Posterior cingulate gyrus (tissue), 11 donors: ENCODE measurements around the gene NOS1.
A peak's percentile ranks its signal among the peaks of the same experiment; 100 is the strongest.

Source experiments
- DNase-seq, 10 donors: peaks; one replicate each; pipeline versions ENCODE4 v3.0.0 to v3.0.0-alpha.2; 2020 to 2021; ENCODE audit warnings: mixed read lengths in 3 of 10
- intact Hi-C: fragments of 100-400 bp; cut with DNase I; formaldehyde crosslinking; loops from one replicate; pipeline ENCODE4 v1.15.1; 2023

The NOS1 gene

DNA sequence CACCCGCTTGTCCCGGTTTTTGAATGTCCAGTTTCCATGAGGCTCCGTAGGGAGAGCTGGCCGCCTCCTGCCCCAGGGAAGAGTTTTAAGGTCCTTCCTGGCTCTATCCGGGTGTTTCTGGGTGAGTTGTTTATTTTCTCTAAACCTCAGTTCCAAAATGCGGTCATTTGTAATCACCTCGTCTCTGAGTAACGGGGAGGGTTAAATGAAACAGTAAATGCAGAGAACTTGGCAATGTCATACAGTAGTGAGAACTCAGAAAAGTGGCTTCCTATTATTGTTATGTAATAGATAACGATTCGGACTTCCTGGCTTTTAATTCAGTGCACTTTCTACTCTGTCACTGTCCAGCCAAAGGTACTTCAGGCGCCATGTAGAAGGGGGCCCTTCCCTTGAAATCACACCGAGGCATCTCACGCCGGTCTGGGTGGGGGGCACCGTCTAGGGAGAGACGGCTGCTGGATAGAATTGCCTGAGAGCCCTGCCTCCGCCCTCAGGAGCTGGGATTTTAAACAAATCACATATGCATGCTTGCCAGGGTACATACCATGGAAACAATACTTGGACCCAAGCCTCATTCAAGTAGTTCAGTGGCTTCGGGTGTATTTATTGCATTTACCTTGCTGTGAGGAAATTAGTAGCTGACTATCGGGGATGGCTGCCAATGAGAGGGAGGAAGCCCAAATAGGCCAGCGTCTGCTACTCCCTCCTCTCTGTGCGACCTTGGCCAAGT is 26.4 kb downstream of the NOS1 start:
- no peak for DNase-seq
- intact Hi-C loops = no loop called here

DNA sequence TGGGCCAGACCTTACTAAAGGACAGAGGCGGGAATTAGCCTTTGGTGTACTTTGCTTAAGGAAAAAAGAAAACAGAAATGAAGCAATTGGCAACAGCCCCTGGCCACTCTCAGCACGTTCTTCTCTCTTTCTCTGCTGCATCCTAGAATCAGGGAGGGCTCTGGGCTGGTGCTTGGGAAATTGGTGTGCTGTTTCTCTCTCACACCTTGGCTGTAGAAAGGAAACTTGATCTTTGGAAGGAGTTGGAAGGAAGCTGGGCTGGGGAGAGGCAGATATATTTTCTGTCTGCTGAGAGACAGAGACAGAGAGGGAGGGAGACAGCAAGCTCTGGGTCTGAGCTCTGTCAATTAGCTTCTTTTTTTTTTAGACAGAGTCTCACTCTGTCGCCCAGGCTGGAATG is 27.4 kb downstream of the NOS1 start:
- DNase-seq = peak in 1 of 10 donors; percentile 26
- intact Hi-C loops = no loop called here

DNA sequence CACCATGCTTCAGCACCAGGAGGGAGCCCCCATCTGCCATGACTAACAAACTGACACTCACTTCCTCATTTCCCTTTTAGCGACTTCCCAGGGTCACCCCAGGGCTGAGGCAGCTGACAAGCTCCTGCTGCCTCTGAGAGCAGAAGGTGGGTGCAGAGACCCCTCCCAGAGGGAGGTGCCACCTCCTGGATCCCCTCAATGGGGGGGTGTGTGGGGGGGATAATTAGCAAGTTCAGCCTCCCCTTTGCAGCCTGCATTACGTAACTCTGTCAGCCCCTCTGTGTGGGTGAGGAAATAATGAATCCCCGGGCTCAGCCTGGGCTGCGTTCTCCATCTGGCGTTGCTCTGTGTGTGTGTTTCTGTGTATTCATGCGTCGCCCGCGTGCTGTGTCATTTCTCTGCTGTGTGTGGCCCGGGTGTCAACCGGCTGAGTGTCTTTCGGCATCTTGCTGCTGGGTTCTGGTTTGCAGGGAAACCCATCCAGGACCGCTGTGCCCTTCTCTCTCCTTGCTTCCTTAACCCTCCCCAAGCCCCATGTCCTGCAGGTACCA is 28.0 kb downstream of the NOS1 start:
- peak in 4 of 10 donors; percentile 14 to 64 (median 38) for DNase-seq
- intact Hi-C loops = no loop called here

DNA sequence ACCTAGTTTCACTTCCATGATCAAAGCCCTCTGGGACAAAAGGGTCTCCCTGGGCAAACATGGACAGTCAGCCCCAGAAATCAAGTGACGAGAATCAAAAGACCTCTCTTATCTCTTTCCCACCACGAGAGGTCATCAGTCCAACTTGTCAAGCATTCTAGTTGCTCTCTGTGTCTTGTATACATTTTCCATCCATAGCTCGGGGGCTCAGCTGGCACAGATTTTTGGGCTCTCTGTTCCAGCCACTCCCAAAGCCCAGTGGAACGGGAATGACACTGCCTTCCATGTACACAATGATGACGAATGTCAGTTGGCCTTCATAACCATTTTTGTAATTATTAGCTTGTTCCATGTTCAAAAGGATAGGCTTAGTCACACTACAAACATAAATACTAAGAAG is 29.7 kb downstream of the NOS1 start:
- DNase-seq = no peak
- intact Hi-C loops = no loop called here

DNA sequence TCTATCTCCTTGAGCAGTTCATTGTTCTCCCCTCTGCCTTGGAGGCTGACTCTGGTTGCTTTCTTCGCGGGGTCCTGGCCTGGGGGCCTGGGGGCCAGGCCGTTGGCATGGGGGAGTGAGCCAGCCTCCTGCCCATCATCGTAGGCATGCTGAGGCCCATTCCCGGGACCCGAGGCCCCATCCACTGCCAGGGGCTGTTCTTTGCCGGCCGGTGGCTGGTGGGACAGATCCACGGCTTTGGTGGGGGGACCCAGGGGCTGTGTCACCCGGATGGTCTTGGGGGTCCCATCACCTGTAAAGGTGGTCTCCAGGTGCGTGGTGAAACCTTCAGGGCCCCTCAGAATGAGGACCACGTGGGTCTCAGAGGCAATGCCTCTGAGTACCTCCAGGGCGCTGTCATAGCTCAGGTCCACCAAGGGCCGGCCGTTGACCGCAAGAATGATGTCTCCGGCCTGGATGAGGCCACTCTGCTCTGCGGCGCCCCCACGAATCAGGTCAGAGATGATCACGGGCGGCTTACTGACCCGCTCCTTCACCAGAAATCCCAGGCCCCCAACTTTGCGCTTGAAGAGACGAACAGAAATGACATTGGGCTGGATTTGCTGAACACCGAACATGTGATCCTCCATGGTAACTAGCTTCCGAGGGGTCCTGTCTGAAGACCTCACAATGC is 30.8 kb downstream of the NOS1 start:
- DNase-seq = no peak
- intact Hi-C loops = no loop called here

DNA sequence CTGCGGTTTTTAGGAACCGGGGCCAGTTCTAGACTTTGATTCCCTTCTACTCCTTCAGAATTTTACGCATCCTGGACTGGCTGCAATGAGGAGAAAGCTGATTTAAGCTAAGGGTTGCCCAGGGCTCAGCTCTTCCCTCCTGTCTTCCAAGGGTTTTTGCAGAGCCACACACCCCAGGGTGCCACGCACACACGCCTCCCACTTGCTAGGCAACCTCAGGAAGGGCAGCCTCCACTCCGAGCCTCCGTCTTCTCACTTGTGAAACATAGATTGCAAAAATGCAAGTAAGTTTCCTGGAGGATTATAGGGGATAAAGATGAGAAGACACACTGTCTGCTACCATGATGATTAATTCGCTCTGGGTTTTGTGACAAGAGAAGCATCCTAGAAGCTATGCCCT is 31.7 kb downstream of the NOS1 start:
- intact Hi-C loops = no loop called here
- no peak for DNase-seq

DNA sequence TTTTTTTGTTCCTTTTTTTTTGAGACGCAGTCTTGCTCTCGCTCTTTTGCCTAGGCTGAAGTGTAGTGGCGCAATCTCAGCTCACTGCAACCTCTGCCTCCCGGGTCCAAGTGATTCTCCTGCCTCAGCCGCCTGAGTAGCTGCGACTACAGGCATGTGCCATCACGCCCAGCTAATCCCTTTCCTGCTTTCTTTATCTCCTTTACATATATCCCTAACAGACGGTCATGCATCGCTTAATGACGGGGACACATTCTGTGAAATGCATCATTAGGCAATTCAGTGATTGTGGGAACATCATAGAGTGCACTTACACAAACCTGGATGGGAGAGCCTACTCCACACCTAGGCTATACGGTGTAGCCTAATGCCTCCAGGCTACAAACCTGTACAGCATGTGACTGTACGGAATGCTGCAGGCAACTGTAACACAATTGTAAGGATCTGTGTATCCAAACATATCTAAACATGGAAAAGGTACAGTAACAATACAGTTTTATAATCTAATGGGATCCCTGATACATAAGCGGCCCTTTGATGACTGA is 32.8 kb downstream of the NOS1 start:
- DNase-seq = no peak
- intact Hi-C loops = no loop called here

DNA sequence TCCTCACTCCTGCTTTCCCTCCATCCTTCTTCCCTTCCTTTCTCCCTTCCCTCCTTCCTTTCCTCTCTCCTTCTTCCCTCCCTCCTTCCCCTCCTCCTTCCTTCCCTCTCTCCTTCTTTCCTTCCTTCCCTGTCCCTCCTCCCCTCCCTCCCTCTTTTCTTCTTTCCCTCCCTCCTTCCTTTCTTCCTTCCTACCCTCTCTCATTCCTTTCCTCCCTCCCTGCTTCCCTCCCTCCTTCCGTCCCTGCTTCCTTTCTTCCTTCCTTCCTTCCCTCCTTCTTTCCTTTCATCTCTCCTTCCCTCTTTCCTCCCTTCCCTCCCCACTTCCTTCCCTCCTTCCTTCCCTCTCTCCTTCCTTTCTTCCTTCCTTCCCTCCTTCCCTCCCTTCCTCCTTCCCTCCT is 39.0 kb downstream of the NOS1 start:
- DNase-seq = no peak
- intact Hi-C loops = no loop called here

DNA sequence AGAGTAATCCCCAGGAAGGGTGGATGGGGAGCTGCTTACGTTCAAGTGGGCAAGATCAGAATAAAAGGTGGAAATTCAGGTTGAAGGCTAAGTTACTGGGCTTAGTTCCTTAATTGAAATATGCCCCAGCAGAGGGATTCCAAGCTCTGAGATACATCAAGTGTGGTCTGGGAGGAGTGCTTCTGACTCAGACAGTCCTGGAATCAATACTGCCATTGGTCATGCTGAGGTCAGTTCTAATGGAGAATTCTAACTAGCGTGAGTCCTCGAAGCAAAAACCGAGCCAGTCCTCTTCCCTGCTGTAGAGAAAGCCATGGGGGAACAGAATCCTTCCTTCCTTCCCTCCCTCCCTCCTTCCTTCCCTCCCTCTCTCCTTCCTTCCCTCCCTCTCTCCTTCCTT is 39.9 kb downstream of the NOS1 start:
- DNase-seq = no peak
- intact Hi-C loops = no loop called here

DNA sequence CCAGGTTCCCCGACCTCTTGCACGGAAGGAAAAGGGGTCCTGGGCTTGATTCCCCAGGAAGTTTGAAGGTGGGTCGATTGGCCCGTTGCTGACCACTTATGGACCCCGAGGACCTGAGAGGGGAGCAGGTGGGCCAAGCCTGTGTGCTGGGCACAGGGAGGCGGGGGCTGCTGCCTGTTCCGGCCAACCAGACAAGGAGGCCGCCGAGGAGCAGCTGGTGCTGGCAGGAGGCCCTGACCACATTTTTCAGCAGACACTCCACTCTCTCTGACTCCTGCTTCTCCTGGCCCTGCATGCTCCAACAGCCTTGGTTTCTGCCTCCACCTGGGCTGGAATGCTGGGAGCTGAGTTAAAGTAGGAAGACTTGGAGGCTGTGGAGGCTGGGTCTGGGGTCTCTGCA is 42.8 kb downstream of the NOS1 start:
- intact Hi-C loops = no loop called here
- peak in 1 of 10 donors; percentile 77 for DNase-seq

DNA sequence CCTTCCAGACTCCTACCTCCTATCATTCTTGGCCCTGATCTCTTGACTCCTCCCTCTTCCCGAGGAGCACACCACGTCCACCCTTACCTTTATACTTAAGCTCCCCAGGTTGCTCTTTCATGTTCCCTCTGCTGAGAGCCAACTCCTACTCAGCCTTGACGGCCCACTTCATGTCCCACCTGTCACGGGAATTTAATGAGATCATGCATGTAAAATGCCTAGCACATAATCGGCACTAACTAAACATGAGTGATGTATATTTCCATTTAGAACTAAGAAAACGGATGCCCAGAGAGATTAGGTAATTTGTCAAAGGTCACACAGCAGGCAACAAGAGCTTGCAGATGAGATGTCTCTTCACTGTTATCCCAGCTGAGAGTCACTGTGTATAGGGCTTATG is 45.1 kb downstream of the NOS1 start:
- peak in 1 of 10 donors; percentile 22 for DNase-seq
- intact Hi-C loops = no loop called here

DNA sequence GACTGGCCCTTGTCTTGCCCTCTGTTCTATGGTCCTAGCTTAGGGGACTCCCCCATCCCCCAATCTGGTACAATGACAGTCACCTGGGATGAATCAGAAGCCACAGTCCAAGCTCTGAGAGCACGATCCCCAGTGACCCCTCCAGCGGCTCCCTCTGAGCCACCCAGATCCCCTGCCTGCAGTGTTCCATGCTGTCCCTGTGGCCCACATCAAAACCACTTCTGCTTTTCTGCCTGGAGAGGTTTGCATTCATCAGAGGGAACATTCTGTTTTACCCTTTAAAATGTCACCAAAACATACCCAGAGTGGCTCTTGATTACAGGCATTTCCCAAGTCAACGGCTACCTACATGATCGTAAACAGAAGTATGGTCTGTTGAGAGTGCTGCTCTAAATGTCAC is 47.5 kb downstream of the NOS1 start:
- intact Hi-C loops = no loop called here
- peak in 1 of 10 donors; percentile 17 for DNase-seq

DNA sequence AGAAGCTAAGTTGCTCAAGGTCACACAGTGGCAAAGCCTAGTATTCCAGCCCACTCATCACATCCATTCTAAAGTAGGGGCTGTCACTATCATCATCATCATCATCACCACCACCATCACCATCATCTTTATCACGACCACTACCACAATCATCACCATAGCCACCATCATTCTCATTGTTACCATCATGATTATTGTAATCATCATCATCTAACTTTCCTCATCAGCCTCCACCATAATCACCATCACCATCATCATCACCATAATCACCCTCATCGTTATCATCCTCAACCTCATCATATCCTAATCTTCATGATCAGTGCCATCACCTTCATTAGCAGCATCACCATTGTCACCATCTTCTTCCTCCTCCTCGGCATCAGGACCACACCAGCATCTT is 48.7 kb downstream of the NOS1 start:
- intact Hi-C loops = no loop called here
- no peak for DNase-seq

DNA sequence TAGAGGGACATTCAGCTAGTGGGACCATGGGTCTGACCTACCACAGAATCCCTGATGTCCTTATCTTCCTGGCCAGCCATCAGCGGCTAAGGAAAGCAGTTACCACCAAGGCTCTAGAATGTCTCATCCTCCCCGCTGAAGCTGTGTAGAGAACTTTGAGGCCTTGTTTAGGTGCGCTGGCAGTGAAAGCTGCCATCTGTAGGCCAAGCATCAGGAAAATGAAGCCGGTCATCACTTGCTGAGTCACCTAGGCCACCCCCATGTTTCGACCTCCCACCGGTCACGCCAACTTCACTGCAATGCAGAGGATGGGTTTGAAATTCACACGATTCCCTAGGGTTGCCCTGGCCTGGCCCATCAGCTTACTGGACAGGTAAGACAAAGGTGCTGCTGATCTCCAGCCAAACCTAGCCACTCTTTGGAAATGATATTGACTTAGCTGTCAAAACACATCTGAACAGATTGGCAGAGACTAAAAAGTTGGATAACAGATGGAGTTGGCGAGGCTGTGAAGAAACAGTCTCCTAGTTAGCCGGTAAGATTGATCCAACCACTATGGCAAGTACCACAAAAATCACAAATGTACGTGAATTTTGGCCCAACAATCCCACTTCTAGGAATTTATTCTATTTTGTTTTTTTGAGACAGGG is 52.0 kb downstream of the NOS1 start:
- peak in 1 of 10 donors; percentile 69 for DNase-seq
- intact Hi-C loops = no loop called here

DNA sequence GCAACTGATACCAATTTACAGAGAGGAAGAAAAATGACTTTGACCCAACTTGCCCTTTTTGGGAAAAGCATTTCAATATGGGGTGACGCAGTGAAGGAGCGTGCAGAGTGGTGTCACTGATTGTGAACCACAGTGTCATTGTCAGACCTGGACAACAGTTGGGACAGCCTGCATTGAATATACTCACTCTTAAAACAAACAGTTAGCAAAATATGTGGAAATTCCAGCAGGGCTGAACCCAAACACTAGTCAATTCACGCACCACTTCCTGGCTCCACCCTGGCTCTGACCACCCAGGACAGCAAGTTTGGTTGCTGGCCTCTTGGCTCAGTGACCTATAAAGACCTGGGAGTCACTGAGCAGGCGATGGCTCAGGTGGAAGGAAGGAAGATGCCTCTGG is 61.3 kb downstream of the NOS1 start:
- DNase-seq = peak in 1 of 10 donors; percentile 24
- intact Hi-C loops = no loop called here

DNA sequence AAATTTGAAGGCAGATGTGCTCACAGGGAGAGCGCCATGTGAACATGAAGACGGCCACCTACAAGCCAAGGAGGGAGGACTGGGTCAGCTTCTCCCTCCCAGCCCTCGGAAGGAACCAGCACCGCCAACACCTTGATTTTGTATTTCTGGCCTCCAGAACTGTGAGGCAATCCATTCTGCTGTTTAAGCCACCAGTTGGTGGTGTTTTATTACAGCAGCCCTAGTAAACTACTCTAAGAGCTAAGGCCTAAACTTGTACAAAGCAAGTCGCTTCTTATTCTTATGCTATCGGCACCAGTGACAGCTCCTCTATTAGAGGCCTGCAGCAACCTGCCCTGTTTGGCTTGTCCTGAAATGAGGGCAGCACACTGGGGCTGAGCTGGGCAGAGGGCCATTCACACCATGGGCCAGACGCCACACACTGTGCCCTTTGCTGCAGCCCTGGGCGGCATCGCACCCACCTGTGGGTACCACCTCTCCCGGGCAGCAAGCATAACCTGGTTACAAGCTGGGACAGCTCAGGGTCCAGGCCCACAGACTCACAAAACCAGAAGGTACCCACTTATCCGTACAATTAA is 62.7 kb downstream of the NOS1 start:
- intact Hi-C loops = no loop called here
- DNase-seq = peak in 1 of 10 donors; percentile 52

DNA sequence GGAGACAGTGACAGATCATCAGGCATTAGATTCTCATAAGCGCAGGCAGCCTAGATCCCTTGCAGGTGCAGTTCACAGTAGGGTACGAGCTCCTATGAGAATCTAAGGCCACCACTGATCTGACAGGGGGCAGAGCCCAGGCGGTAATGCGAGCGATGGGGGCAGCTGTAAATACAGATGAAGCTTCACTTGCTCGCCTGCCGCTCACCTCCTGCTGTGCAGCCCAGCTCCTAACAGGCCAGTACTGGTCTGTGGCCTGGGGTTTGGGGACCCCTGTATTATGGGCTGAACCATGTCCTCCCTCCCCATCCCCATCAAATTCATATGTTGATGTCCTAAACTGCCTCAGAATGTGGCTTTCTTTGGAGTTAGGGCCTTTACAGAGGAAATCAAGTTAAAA is 63.2 kb downstream of the NOS1 start:
- intact Hi-C loops = no loop called here
- peak in 1 of 10 donors; percentile 53 for DNase-seq

DNA sequence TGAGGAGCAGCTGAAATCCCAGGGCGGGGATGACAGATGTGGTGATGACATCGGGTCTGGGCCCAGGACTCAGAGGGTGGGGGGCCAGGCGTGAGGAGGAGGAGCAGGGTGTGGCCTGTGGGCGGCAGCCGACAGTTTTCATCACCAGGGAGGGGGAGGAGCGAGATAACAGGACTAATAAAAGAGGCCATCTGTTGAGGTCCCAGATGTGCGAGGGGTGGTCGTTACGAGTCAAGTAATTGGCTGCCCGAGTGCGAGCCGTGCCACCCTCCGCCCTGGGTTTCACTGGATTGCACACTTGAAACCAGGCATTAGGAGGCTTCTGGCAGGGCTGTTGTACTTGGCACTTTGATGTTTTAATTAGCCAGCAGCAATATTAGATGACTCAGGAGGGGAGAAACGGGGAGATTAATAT is 67.2 kb downstream of the NOS1 start:
- peak in 1 of 10 donors; percentile 26 for DNase-seq
- intact Hi-C loops = no loop called here

DNA sequence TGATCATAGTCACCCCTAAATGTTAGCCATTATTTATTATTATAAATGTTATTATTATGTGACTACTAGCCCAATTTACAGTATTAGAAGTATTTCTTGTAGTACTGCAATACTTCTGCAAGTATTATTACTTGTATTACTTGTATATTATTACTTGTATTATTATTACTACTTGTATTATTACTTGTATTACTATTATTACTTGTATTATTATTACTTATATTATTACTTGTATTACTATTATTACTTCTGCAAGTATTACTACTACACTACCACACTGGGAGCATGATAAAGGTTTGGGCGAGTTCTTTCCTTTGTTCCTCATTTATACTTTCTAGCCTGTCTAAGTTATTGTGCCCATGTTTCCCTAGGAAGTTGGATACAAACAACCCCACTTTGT is 67.9 kb downstream of the NOS1 start:
- no peak for DNase-seq
- intact Hi-C loops = no loop called here

DNA sequence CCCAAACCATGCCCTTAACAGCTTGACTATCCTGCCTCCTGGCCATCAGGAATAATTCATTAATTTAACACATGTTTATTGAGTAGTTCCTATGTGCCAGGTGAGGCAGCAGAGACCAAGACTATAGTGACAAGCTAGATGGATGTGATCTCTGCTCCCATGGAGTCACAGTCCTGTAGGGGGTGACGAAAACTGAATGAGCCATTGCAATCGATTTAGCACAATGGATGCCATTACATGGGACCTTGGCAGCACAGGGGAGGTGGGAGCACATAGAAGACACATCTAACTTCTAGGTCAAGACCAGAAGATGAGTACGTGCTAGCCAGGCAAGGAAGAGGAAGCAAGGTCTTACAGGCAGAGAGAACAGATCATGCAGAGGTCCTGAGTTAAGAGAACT is 68.7 kb downstream of the NOS1 start:
- intact Hi-C loops = no loop called here
- no peak for DNase-seq

DNA sequence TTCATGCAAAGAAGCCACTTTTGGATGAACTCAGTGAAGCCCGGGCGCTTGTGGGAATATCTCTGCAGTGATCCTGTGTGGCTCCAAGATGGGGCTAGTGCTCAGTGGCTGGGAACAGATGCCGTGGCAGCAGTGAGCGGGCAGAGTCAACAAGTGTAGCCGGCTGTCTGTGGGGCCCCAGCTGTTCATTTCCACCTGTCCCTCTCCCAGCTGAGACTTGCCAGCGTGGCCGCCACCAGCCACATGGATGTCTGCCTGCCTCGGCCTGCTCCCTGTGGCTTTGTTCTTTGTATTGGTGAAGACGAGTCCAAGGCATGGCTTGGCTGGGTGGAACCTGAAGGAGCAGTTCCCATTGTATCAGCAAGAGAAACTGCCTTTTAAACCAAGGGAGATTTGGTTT is 77.3 kb downstream of the NOS1 start:
- intact Hi-C loops = no loop called here
- peak in 2 of 10 donors; percentile 43 to 84 for DNase-seq
